Body of pancreas (tissue), 4 donors: ENCODE measurements around the gene PLVAP.

Experiments
- CTCF ChIP-seq, 7 experiments: fragments of 450-650 bp in 4 of 7; fragments of 200-600 bp in 3 of 7; sonication (generic) in 3 of 7; IDR thresholded peaks; one replicate each; pipeline ENCODE4 v1.5.1; 2016 to 2019; ENCODE audit warnings: antibody characterized with exemption in 7 of 7
- POLR2A ChIP-seq, 3 donors: fragments of 450-650 bp; IDR thresholded peaks; one replicate each; pipeline ENCODE4 v1.6.1; 2016; ENCODE audit warnings: antibody characterized with exemption in 3 of 3, mild to moderate bottlenecking in 2 of 3

- no peak for TF ChIP-seq CTCF (IDR thresholded peaks at IDR 0.05)
- TF ChIP-seq POLR2A (IDR thresholded peaks at IDR 0.05): no peak
Observed at GRCh38 chr19:17389288-17389687, 12.1 kb upstream of the PLVAP start.
